T-helper 1 cell (primary cell): ENCODE measurements around the gene CEP97.
A peak's percentile ranks its signal among the peaks of the same experiment; 100 is the strongest.
"Not testable (repeated sequence)": the region's sequence is repeated elsewhere in the genome, so short reads cannot be mapped to it uniquely, and the experiment has no call there.

Source experiments
- DNase-seq, 5 donors: peaks; one replicate each; pipeline ENCODE4 v3.0.0-alpha.2; 2012 to 2020
- total RNA-seq, 4 donors: gene quantifications; one replicate each; lab custom pipeline; 2026; lab: John Stamatoyannopoulos, UW

Gene CEP97
- total RNA-seq = 17.9 to 35.2 (median 26.7) reads per million in 4 donors

DNA sequence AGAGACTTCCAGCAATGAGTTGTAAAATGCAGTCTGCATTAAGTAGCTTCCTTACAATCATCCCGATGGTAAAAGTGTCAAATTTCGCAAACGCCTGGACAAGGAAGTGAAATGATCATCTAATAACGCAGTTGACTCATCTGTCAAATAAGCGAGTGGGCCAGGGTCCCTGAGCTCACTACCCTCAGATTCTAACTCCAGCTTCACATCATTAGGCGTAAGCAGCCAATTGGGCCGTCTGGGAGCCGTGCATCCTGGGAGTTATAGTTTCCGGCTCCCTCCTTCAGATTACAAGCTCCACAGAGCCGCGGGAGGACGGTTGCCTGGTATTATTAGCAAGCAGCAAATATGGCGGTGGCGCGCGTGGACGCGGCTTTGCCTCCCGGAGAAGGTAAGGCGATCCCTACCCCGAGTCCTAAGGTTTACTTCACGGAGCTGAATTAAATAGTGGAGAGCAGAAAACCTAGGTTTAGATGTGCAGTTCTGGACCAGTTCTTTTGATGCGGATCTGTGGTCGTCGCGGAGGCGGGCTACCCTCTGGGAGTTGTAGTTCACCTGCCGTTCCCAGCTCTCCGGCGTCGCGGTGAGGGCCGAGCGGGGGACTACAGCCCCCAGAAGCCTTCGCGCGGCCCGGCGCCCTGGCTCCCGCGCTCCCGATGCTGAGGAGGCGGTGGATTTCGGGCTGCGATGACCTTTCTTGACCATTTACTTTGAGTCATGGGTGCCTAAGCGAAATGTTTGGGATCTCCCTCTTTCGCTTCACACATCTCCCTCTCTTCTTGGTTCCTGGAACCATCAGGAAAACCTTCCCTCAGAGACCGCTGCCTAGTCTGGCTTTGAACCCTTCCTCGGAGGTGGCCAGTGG lies at the start of gene CEP97:
Gene CEP97, plus strand, starts transcription at position 286 of the 865 bp plus-strand sequence. Its CDS starts 63 bp downstream, at position 349.
- peak; percentile 67 to 91 (median 80) for DNase-seq

- no peak for DNase-seq
Measured at GRCh38 chr3:101675709-101676215, 48.7 kb upstream of the CEP97 start.

GRCh38 chr3:101676216-101676764 lies 48.1 kb upstream of the CEP97 start:
- DNase-seq = peak; percentile 89 to 97 (median 93)

DNA sequence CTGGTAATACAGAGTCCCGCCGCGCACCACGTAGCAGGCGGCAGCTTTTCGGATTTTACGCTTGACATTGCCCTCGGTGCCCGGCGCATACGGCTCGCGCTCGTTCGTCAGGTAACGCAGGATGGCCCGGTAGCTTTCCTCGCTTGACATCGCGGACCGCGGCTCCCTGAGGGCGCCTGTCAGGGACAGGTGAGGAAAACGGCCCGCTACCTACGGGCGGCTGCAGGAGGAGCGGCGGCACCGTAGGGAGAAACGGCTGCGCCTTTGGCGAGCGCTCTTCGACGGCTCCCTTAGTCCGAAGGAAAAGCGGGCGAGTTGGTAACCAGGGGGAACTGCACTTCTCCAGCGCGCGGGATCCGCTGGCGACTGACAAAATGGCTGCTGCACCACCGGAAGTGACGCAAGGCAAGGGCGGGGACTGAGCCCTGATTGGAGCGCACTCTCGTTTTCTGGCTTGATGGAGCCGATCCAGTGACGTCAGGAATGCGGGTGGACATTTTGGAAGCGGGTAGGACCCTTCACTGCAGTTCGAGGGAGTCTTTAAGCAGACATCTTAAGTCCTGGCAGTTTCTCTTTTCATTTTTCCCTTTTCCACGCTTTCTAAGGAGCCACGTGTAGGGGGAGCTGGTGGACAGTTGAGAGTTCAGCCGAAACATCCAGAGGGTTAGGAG lies 47.5 kb upstream of the CEP97 start, which contains the start of gene ZBTB11:
Gene ZBTB11, minus strand, starts transcription at position 368 of the 671 bp plus-strand sequence. Its CDS starts 218 bp downstream, at position 150.
- peak; percentile 97 to 100 (median 99) for DNase-seq

GRCh38 chr3:101677436-101678286 lies 46.8 kb upstream of the CEP97 start:
- DNase-seq = no peak

DNA sequence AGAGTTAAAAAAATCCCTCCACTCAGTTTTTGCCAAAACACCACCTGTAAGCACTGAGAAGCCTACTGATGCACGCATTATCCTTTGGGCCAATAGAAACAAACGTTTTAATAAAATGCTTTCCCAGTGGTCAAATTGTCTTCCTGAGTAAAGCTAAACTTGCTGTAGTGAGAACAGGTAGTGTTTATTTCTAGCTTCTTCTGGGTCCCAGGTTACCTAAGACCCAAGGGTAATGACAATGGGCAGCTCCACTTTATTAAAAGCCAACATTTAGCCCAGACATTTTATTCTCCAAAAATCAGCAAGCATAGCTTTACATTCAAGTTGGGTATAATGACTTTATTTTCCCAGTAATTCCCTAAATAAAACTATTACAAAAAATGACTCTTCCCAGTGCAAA lies 45.6 kb upstream of the CEP97 start:
- DNase-seq = not testable (repeated sequence)

DNA sequence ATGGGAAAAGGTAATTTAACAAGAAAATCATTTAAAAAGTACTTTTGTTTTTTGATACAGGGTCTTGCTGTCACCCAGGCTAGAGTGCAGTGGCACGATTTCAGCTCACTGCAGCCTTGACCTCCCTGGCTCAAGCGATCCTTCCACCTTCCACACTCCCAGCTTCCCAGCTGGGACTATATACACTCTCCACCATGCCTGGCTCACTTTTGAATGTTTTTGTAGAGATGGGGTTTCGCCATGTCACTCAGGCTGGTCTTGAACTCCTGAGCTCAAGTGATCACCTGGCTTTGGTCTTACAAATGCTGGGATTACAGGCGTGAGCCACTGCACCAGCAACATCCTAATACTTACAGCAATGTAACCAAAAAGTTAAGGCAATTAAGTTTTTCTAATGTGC lies 43.9 kb upstream of the CEP97 start:
- DNase-seq = no peak

- no peak for DNase-seq
Measured at GRCh38 chr3:101685050-101685400, 39.4 kb upstream of the CEP97 start.

- DNase-seq = no peak
Measured at GRCh38 chr3:101685870-101686307, 38.5 kb upstream of the CEP97 start.

DNA sequence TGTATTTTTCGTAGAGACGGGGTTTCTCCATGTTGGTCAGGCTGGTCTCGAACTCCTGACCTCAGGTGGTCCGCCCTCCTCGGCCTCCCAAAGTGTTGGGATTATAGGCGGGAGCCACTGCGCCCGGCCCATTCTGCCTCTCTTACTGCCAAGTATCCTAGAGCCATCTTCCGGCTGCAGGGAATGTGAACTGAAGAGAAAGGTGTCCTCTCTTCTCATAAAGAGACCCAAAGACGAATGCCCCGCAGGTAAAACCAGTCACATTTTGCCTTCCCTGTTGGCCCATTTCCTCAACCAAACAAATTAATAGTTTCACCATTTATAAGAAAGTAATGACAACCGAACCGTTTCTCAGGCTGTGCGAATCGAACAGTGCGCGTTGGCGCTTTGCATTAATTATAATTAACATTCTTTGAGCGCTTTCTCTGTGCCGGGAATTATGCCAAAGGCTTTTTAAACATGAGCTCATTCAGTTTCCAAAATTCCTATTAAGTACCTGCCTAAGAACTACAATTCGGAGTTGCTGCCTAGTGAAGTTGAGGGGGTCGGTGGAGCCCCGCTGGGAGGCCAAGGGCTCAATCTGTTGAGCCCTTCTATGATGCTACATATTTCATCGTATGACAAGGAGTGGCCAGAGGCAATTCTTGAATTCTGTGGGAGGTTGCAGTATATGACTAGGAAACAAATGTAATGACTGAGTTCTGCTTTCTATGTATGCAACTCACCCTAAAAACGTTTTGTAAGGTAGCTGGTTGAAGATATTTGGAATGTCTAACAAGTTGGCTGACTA lies 37.1 kb upstream of the CEP97 start:
- no peak for DNase-seq

- DNase-seq = no peak
Measured at GRCh38 chr3:101689286-101689685, 35.1 kb upstream of the CEP97 start.

DNA sequence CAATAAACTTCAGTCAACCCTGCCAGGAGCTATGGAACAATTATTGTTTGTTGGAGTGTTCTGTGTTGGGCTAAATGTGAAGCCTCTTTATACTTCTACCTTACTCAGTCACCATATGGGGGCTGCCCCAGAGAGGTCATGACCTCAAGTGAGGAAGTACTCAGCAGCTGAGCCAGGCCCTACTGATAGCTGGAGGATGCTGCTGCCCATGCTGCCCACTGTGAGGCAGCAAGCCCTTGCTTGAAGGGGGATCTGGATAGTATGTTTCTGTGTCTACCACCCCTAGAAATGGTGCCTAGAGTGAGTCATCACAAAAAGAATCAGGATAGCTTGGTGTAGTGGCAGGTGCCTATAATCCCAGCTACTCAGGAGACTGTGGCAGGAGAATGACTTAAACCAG lies 33.4 kb upstream of the CEP97 start:
- no peak for DNase-seq

- DNase-seq = not testable (repeated sequence)
Measured at GRCh38 chr3:101691685-101692671, 32.4 kb upstream of the CEP97 start.

GRCh38 chr3:101693540-101693939 lies 30.9 kb upstream of the CEP97 start:
- peak in 3 of 5 donors; percentile 9 to 30 (median 26) for DNase-seq

- DNase-seq = not testable (repeated sequence)
Measured at GRCh38 chr3:101694836-101695235, 29.6 kb upstream of the CEP97 start.

DNA sequence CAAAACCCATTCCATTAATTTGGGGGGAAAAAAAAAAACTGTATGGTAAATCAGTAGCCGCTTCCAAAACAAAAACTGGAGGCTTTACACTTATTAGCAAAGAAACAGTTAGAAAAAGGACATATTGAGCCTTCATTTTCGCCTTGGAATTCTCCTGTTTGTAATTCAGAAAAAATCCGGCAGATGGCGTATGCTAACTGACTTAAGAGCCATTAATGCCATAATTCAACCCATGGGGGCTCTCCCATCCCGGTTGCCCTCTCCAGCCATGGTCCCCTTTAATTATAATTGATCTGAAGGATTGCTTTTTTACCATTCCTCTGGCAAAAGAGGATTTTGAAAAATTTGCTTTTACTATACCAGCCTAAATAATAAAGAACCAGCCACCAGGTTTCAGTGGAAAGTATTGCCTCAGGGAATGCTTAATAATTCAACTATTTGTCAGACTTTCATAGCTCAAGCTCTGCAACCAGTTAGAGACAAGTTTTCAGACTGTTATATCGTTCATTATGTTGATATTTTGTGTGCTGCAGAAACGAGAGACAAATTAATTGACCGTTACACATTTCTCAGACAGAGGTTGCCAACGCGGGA lies 28.5 kb upstream of the CEP97 start:
- peak in 2 of 5 donors; percentile 45 to 57 for DNase-seq

GRCh38 chr3:101701696-101702634 lies 22.4 kb upstream of the CEP97 start:
- DNase-seq = no peak

GRCh38 chr3:101702726-101703125 lies 21.7 kb upstream of the CEP97 start:
- DNase-seq = no peak
